ENCODE results near the gene ALKBH8. TPM values are rescaled to one million over a fixed set of nuclear protein-coding genes. Genes with fewer than 3 reads are reported as not detected.

The ALKBH8 gene
- total and polyA plus RNA-seq, 2 of the 13 experiments (the other 11 are each of a cell fraction or from before 2014, with no cell fraction given), result 2.4 to 9.1 TPM

GRCh38 chr11:107457558-107458271, 107.8 kb downstream of the ALKBH8 start, which contains the start of gene CWF19L2 (continued):
- TF ChIP-seq ZNF574 (CRISPR knock-in tag; IDR thresholded peaks at IDR 0.05), result peak; percentile 73
- no peak for TF ChIP-seq SYNCRIP (IDR thresholded peaks at IDR 0.05; ENCODE audit: insufficient read depth, low read depth, low read length)
- TF ChIP-seq IRF2 (CRISPR knock-in tag; IDR thresholded peaks at IDR 0.05), result 0 out of 2 replicates have a peak, but pooled peaks have one; percentile 59
- peak; percentile 87 for TF ChIP-seq GABPB1 (CRISPR knock-in tag; IDR thresholded peaks at IDR 0.05)
- no peak for TF ChIP-seq NFE2 (CRISPR knock-in tag; IDR thresholded peaks at IDR 0.05)
- no peak for TF ChIP-seq FOXP1 (IDR thresholded peaks at IDR 0.05)
- TF ChIP-seq FOXP1 (CRISPR knock-in tag; IDR thresholded peaks at IDR 0.05), result peak; percentile 47; the same call in 1 of the 2 replicates
- TF ChIP-seq HMG20B (CRISPR knock-in tag; conservative IDR thresholded peaks at IDR 0.05), result no peak
- peak; percentile 45; the same call in 1 of the 2 replicates for TF ChIP-seq ZNF331 (CRISPR knock-in tag; IDR thresholded peaks at IDR 0.05)
- TF ChIP-seq ZNF367 (CRISPR knock-in tag; IDR thresholded peaks at IDR 0.05; ENCODE audit: borderline replicate concordance), result no peak
- TF ChIP-seq ZFP36L1 (CRISPR knock-in tag; IDR thresholded peaks at IDR 0.05), result no peak
- no peak for TF ChIP-seq HNRNPLL (IDR thresholded peaks at IDR 0.05; ENCODE audit: low read depth, low read length, poor library complexity, severe bottlenecking)
- no peak for TF ChIP-seq AKNA (CRISPR knock-in tag; IDR thresholded peaks at IDR 0.05; ENCODE audit: borderline replicate concordance)
- TF ChIP-seq GABPA (IDR thresholded peaks at IDR 0.05; ENCODE audit: low read depth, low read length), result peak; percentile 25; the same call in 1 of the 2 replicates
- peak; percentile 91 for TF ChIP-seq GABPA (CRISPR knock-in tag; IDR thresholded peaks at IDR 0.05; ENCODE audit: low read depth)
- TF ChIP-seq PHF20 (CRISPR knock-in tag; IDR thresholded peaks at IDR 0.05), result peak; percentile 94
- no peak for TF ChIP-seq FUBP1 (CRISPR knock-in tag; IDR thresholded peaks at IDR 0.05; ENCODE audit: borderline replicate concordance)
- TF ChIP-seq NCOA1 (CRISPR knock-in tag; IDR thresholded peaks at IDR 0.05), result no peak
- TF ChIP-seq HDAC6 (IDR thresholded peaks at IDR 0.05; ENCODE audit: low read depth, low read length), result no peak
- no peak for TF ChIP-seq PAWR (CRISPR knock-in tag; IDR thresholded peaks at IDR 0.05; ENCODE audit: borderline replicate concordance)
- TF ChIP-seq ZFP82 (CRISPR knock-in tag; IDR thresholded peaks at IDR 0.05; ENCODE audit: borderline replicate concordance), result peak; percentile 58; the same call in 1 of the 2 replicates
